GM23248 (cell line): ENCODE measurements around the gene SACS. TPM values are rescaled to one million over a fixed set of nuclear protein-coding genes. Genes with fewer than 3 reads are reported as not detected.

Experiments used
- DNase-seq: peaks from one replicate; pipeline ENCODE4 v3.0.0-alpha.2; 2015
- H2AFZ ChIP-seq: fragments of 200-600 bp; sonication (generic); 2 replicates; pipeline ENCODE4 v1.6.1; 2016; ENCODE audit warnings: antibody characterized with exemption
- H3F3A ChIP-seq: fragments of 200-600 bp; sonication (generic); 2 replicates; pipeline ENCODE4 v1.6.1; 2016; ENCODE audit warnings: mild to moderate bottlenecking, antibody characterized with exemption, mixed run types; ENCODE audit not compliant: insufficient read depth
- H3K27ac ChIP-seq: fragments of 200-600 bp; sonication (generic); 2 replicates; pipeline ENCODE4 v1.5.1; 2016; ENCODE audit warnings: mild to moderate bottlenecking
- H3K27me3 ChIP-seq: fragments of 200-600 bp; sonication (generic); replicated peaks from 2 replicates; pipeline ENCODE4 v1.6.1; 2016; ENCODE audit warnings: mild to moderate bottlenecking; ENCODE audit not compliant: insufficient read depth
- H3K36me3 ChIP-seq: fragments of 200-600 bp; sonication (generic); 2 replicates; pipeline ENCODE4 v1.6.1; 2016; ENCODE audit warnings: low read depth, mild to moderate bottlenecking
- H3K4me1 ChIP-seq: fragments of 200-600 bp; sonication (generic); 2 replicates; pipeline ENCODE4 v1.6.1; 2016; ENCODE audit warnings: mild to moderate bottlenecking; ENCODE audit not compliant: insufficient read depth
- H3K4me2 ChIP-seq: fragments of 200-600 bp; sonication (generic); one replicate; pipeline ENCODE4 v1.6.1; 2016; ENCODE audit warnings: mild to moderate bottlenecking; ENCODE audit not compliant: unreplicated experiment
- H3K4me3 ChIP-seq: fragments of 200-600 bp; sonication (generic); 2 replicates; pipeline ENCODE4 v1.5.1; 2016; ENCODE audit warnings: mild to moderate bottlenecking
- H3K79me2 ChIP-seq: fragments of 200-600 bp; sonication (generic); 2 replicates; pipeline ENCODE4 v1.6.1; 2016; ENCODE audit warnings: mild to moderate bottlenecking; ENCODE audit not compliant: insufficient read depth
- H3K9ac ChIP-seq: fragments of 200-600 bp; sonication (generic); 2 replicates; pipeline ENCODE4 v1.6.1; 2016; ENCODE audit warnings: mild to moderate bottlenecking
- H3K9me2 ChIP-seq: fragments of 200-600 bp; sonication (generic); 2 replicates; pipeline ENCODE4 v1.6.1; 2016; ENCODE audit warnings: mixed run types, mild to moderate bottlenecking, moderate library complexity; ENCODE audit not compliant: insufficient read depth
- H3K9me3 ChIP-seq: fragments of 200-600 bp; sonication (generic); one replicate; pipeline ENCODE4 v1.6.1; 2017; ENCODE audit warnings: low read depth
- H4K20me1 ChIP-seq: fragments of 200-600 bp; sonication (generic); 2 replicates; pipeline ENCODE4 v1.6.0; 2016; ENCODE audit not compliant: insufficient read depth
- EZH2 ChIP-seq: fragments of 200-600 bp; sonication (generic); IDR thresholded peaks from 2 replicates; pipeline ENCODE4 v1.6.1; 2018; ENCODE audit warnings: antibody characterized with exemption, mild to moderate bottlenecking; ENCODE audit not compliant: insufficient read depth, poor library complexity, severe bottlenecking
- EZH2phosphoT487 ChIP-seq: fragments of 200-600 bp; sonication (generic); IDR thresholded peaks from 2 replicates; pipeline ENCODE4 v1.6.1; 2018; ENCODE audit warnings: antibody characterized with exemption, moderate library complexity, mild to moderate bottlenecking, low read depth; ENCODE audit not compliant: insufficient read depth
- WGBS, 2 experiments: methylation state at CpG; one replicate each; pipeline ENCODE4 v1.1.6; 2015 to 2017; ENCODE audit warnings: low lambda C conversion rate in 2 of 2, low coverage in 1 of 2; ENCODE audit errors: missing lambda C conversion rate in 2 of 2; 5-methylcytosine and 5-hydroxymethylcytosine counted together
- in situ Hi-C: fragments of 300-500 bp; cut with MboI; formaldehyde crosslinking; loops from 2 replicates; pipeline ENCODE4 v1.15.0; 2020
- polyA plus RNA-seq: library from polyadenylated mRNA; unstranded; fragments of >200 nt; fragmentation: Nextera tagmentation; extraction: Ambion mirVana; gene quantifications from 2 replicates; pipeline ENCODE4 v1.2.1, GENCODE V29; 2016
- total RNA-seq: library from RNA; depleted of rRNA; stranded (reverse); fragments of >200 nt; shearing (Covaris generic); gene quantifications from 2 replicates; pipeline ENCODE4 v1.2.3, GENCODE V29; 2014

The SACS gene
- total and polyA plus RNA-seq, 2 experiments from 2014 or later = 8.1 to 45.7 TPM

GRCh38 chr13:23473221-23473620 is 39.7 kb upstream of the SACS start:
- Histone ChIP-seq H3K4me1 (peaks cover 16% of the 10 kb centered on the region), H3K9ac (no peak overlapping the region), H3K27me3 (no peaks in the 10 kb centered on the region), H2AFZ (no peak overlapping the region), H3F3A (peaks cover 26% of the 10 kb centered on the region), H3K36me3 (no peaks in the 10 kb centered on the region), H3K4me3 (no peak overlapping the region), H3K79me2 (no peaks in the 10 kb centered on the region), H3K9me3 (no peaks in the 10 kb centered on the region), H4K20me1 (no peaks in the 10 kb centered on the region), H3K4me2 (no peak overlapping the region), H3K27ac (no peak overlapping the region), H3K9me2 (no peaks in the 10 kb centered on the region)
- in situ Hi-C loops = no loop called here
- DNase-seq = no peak
- 84 to 89% methylated on average over 5 of the region's 5 CpGs for WGBS, 2 experiments
- no peak for TF ChIP-seq EZH2phosphoT487
- no peak for TF ChIP-seq EZH2

- H3K9ac ChIP-seq = no peak overlapping the region
- no peaks in the 10 kb centered on the region for H3K79me2 ChIP-seq
- H3K9me3 ChIP-seq = no peaks in the 10 kb centered on the region
- no peaks in the 10 kb centered on the region for H3K9me2 ChIP-seq
- no peak overlapping the region for H3K4me2 ChIP-seq
- H2AFZ ChIP-seq = no peak overlapping the region
- 96 to 99% methylated on average over 4 of the region's 4 CpGs for WGBS, 2 experiments
- H3K36me3 ChIP-seq = no peaks in the 10 kb centered on the region
- H3K4me1 ChIP-seq = peaks cover 22% of the 10 kb centered on the region
- H3F3A ChIP-seq = peaks cover 29% of the 10 kb centered on the region
- no peak for TF ChIP-seq EZH2phosphoT487
- no peak for TF ChIP-seq EZH2
- no peak for DNase-seq
- H3K27me3 ChIP-seq = no peaks in the 10 kb centered on the region
- H3K4me3 ChIP-seq = no peak overlapping the region
- H4K20me1 ChIP-seq = no peaks in the 10 kb centered on the region
- no peak overlapping the region for H3K27ac ChIP-seq
- in situ Hi-C loops = no loop called here
These were observed 38.7 kb upstream of the SACS start for GRCh38 chr13:23472189-23472588.

- no peak overlapping the region for H2AFZ ChIP-seq
- H4K20me1 ChIP-seq = no peaks in the 10 kb centered on the region
- no peak for TF ChIP-seq EZH2
- TF ChIP-seq EZH2phosphoT487 = no peak
- peaks cover 29% of the 10 kb centered on the region for H3F3A ChIP-seq
- no peaks in the 10 kb centered on the region for H3K9me3 ChIP-seq
- H3K9me2 ChIP-seq = no peaks in the 10 kb centered on the region
- H3K9ac ChIP-seq = no peak overlapping the region
- H3K4me1 ChIP-seq = peaks cover 27% of the 10 kb centered on the region
- no peak for DNase-seq
- WGBS, 2 experiments = 94 to 95% methylated on average over 7 of the region's 7 CpGs
- in situ Hi-C loops = no loop called here
- H3K4me3 ChIP-seq = no peak overlapping the region
- H3K27me3 ChIP-seq = no peaks in the 10 kb centered on the region
- no peak overlapping the region for H3K4me2 ChIP-seq
- no peak overlapping the region for H3K27ac ChIP-seq
- no peaks in the 10 kb centered on the region for H3K36me3 ChIP-seq
- H3K79me2 ChIP-seq = no peaks in the 10 kb centered on the region
These were observed 37.5 kb upstream of the SACS start for GRCh38 chr13:23470790-23471614.

GRCh38 chr13:23469951-23470421 is 36.5 kb upstream of the SACS start:
- Histone ChIP-seq H3K27me3 (no peaks in the 10 kb centered on the region), H4K20me1 (no peaks in the 10 kb centered on the region), H3K9me3 (no peaks in the 10 kb centered on the region), H3F3A (peaks cover 29% of the 10 kb centered on the region), H3K36me3 (no peaks in the 10 kb centered on the region), H3K9me2 (no peaks in the 10 kb centered on the region), H3K4me1 (peaks cover 32% of the 10 kb centered on the region), H3K9ac (peak overlapping the region; percentile 71; the same call in 1 of the 2 replicates), H2AFZ (peak overlapping the region; percentile 75), H3K4me3 (peak overlapping the region; percentile 61), H3K4me2 (peak overlapping the region; percentile 76), H3K27ac (peak overlapping the region; percentile 64), H3K79me2 (no peaks in the 10 kb centered on the region)
- in situ Hi-C loops = loop anchor here (10.0 kb wide), 1 partner anchor 405 kb away; no protein-coding TSS in a partner anchor
- WGBS, 2 experiments = 13 to 18% methylated on average over 9 of the region's 9 CpGs
- TF ChIP-seq EZH2 (no peak), EZH2phosphoT487 (no peak)
- peak; percentile 91 for DNase-seq
